GM21526 (cell line): Measurements from ENCODE around the gene SF3B2.

Experiments
- ATAC-seq: cut with Tn5 transposase; IDR thresholded peaks from one replicate; pipeline ENCODE4 v1.9.1; 2021; ENCODE audit warnings: moderate library complexity; ENCODE audit not compliant: unreplicated experiment, low FRiP score

SF3B2 gene

GRCh38 chr11:66048547-66049323, 3.4 kb upstream of the SF3B2 start, which contains the start of gene GAL3ST3:
Gene GAL3ST3, minus strand, starts transcription at chr11:66049161. Its CDS starts 3,746 bp downstream, at chr11:66045415.
- ATAC-seq, result no peak

- ATAC-seq, result no peak
Measured at GRCh38 chr11:66050581-66051231, 1.5 kb upstream of the SF3B2 start.

- ATAC-seq, result no peak
Measured at GRCh38 chr11:66051371-66051765, 796 bp upstream of the SF3B2 start.

- ATAC-seq, result no peak
Measured at GRCh38 chr11:66052664-66052982, 459 bp downstream of the SF3B2 start.

GRCh38 chr11:66055021-66055420, 2.9 kb downstream of the SF3B2 start:
- no peak for ATAC-seq

- ATAC-seq, result no peak
Measured at GRCh38 chr11:66056501-66056900, 4.3 kb downstream of the SF3B2 start.

GRCh38 chr11:66059966-66060680, 8.0 kb downstream of the SF3B2 start:
- ATAC-seq, result no peak

- ATAC-seq, result no peak
Measured at GRCh38 chr11:66061268-66061667, 9.1 kb downstream of the SF3B2 start.

- ATAC-seq, result no peak
Measured at GRCh38 chr11:66062408-66062807, 10.2 kb downstream of the SF3B2 start.

GRCh38 chr11:66063900-66064299, 11.7 kb downstream of the SF3B2 start:
- no peak for ATAC-seq

- no peak for ATAC-seq
Measured at GRCh38 chr11:66064571-66064970, 12.4 kb downstream of the SF3B2 start.

GRCh38 chr11:66066751-66067150, 14.6 kb downstream of the SF3B2 start:
- ATAC-seq, result no peak

- no peak for ATAC-seq
Measured at GRCh38 chr11:66067640-66068039, 15.5 kb downstream of the SF3B2 start.

GRCh38 chr11:66068154-66068821, 16.1 kb downstream of the SF3B2 start:
- no peak for ATAC-seq

- no peak for ATAC-seq
Measured at GRCh38 chr11:66068923-66069714, 17.0 kb downstream of the SF3B2 start.

GRCh38 chr11:66069715-66070603, 17.8 kb downstream of the SF3B2 start, which contains the start of gene PACS1:
Gene PACS1, plus strand, starts transcription at chr11:66070272. Its CDS starts 215 bp downstream, at chr11:66070487.
- no peak for ATAC-seq

- ATAC-seq, result no peak
Measured at GRCh38 chr11:66070604-66071380, 18.6 kb downstream of the SF3B2 start.

GRCh38 chr11:66071381-66071801, 19.2 kb downstream of the SF3B2 start:
- ATAC-seq, result no peak
